Left renal pelvis (tissue), 4 donors: Measurements from ENCODE around the gene PFKFB3. TPM values are rescaled to one million over a fixed set of nuclear protein-coding genes. Genes with fewer than 3 reads are reported as not detected.
"Not testable (repeated sequence)": the region's sequence is repeated elsewhere in the genome, so short reads cannot be mapped to it uniquely, and the experiment has no call there.

Experiments
- DNase-seq, 4 donors: peaks; one replicate each; pipeline ENCODE4 v3.0.0-alpha.2; 2013; ENCODE audit warnings: low read depth in 4 of 4, low spot score in 3 of 4
- polyA plus RNA-seq, 4 donors: library from polyadenylated mRNA; unstranded; fragments of 120-200 nt; gene quantifications; one replicate each; pipeline ENCODE4 v1.2.1, GENCODE V29; 2013; ENCODE audit not compliant: insufficient read length in 4 of 4

PFKFB3 gene
- polyA plus RNA-seq, 4 donors = 20.0 to 45.8 (median 33.6) TPM

GRCh38 chr10:6177880-6178281 lies 24.9 kb upstream of the PFKFB3 start:
- DNase-seq = no peak

DNA sequence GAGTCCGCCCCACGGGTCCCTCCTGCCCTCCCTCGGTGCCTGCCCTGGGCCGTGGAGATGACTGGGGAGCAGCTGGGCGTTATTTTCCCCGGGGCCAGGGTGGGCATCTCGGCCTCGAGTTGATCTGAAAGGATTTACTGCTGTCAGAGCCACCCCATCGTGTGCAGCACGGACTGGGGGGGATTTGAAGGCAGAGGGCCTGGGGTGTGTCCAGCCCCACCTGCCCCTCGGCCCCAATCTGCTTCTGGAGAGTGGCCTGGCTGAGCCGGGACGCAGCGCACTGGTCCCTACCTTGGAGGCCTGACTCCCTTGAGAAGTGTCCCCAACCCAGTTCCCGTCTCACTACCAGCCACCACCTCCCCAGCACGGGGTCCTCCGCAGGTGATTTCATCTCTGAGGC lies 24.2 kb upstream of the PFKFB3 start:
- DNase-seq = no peak

DNA sequence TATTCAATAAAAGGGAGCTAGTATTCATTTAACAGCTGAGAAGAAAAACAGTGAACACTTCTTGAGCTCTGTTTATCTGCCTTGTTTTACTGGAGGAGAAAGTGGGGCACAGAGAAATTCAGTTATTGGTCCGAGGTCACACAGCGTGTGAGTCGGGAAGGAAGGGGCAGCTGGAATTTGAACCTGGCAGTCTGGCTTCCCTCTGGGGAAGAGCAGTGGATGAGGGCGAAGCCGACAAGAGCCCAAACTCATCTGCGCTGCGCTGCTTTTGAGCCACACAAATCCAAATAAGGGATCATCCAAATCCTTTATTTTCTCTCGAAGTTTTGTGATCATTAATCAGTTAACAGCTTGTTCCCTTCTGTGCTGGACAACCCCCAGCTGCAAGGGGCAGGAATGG lies 23.7 kb upstream of the PFKFB3 start:
- DNase-seq = no peak

GRCh38 chr10:6180480-6181110 lies 22.1 kb upstream of the PFKFB3 start:
- DNase-seq = no peak

- no peak for DNase-seq
Measured at GRCh38 chr10:6181249-6181648, 21.5 kb upstream of the PFKFB3 start.

DNA sequence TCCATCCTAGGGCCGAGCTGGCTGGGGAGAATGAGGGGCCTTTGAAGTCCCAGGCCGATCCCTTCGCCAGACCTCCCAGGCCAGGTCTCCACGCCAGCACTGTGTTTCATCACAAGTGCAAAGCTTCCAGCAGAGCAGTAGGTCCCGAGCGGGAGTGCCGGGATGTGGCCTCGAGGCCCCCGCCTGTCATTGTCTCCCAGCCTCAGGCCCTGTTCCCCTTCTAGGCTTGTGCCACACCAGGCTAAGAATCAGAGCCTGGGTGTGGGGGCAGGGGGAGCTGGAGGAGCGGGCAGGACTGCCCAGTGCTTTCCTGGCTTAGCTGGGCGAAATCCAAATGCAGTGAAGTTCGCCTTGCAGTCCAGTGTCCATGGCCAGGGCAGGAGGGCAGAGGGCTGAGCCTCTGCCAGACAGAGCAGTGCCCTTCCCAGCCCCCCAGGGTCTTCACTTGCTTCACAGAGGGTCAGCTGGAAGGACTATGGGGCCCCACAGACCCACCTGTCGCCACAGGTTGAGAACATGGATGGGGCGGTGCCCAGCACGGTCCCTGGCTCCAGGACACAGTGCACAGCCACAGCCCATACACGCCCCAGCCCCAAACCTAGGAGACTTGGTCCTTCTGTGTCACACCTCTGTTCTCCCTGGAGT lies 20.2 kb upstream of the PFKFB3 start:
- DNase-seq = no peak

- no peak for DNase-seq
Measured at GRCh38 chr10:6185039-6185716, 17.6 kb upstream of the PFKFB3 start.

DNA sequence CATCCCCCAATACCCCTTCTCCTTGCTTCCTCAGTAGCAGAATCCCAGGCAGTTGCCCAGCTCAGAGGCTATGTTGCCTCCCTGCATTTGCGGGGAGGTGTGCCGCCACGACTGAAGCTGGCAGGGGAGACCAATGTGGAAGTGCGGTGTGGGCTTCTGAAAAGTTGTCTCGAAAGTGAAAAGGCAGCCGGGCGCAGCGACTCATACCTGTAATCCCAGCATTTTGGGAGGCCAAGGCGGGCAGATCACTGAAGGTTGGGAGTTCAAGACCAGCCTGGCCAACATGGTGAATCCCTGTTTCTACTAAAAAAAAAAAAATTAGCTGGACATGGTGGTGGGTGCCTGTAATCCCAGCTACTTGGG lies 15.9 kb upstream of the PFKFB3 start:
- no peak for DNase-seq

- no peak for DNase-seq
Measured at GRCh38 chr10:6187278-6187677, 15.5 kb upstream of the PFKFB3 start.

- DNase-seq = not testable (repeated sequence)
Measured at GRCh38 chr10:6190033-6190432, 12.7 kb upstream of the PFKFB3 start.

DNA sequence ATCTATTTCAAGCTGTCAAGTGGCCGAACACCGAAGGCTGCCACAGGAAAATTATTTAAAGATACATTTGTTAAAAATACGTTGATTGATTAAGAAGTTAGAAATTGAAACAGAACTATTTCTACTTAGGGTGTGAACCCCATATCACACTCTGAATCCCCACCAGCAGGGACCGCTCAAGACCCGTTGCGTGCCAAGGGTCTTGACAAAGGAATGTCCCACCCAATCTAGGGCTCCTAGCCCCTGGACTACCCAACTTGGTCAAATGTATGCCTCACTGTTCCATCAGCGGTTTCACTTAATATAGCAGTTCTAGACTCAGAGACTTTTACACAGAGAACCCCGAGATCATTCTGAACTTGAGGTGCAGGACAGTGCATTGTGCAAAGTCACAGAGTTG lies 11.6 kb upstream of the PFKFB3 start:
- no peak for DNase-seq

DNA sequence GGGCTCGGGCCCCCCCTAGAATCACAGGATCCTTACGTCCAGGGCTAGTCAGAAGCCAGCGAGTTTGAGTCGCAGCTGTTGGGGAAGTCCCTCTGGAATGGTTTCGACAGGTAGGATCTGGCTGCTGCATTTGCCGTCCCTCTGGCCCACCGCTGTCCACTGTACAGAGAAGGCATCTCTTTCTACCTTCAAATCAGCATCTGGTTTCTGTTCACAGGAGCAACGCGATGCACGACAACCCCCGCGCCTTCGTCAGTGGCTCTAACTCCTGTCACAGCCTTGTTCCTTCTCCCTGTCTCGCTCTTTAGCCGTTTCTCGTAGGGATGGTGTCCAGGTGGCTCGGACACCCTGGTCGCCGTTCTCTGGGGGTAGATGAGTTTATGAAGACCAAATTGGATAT lies 11.2 kb upstream of the PFKFB3 start:
- DNase-seq = no peak

DNA sequence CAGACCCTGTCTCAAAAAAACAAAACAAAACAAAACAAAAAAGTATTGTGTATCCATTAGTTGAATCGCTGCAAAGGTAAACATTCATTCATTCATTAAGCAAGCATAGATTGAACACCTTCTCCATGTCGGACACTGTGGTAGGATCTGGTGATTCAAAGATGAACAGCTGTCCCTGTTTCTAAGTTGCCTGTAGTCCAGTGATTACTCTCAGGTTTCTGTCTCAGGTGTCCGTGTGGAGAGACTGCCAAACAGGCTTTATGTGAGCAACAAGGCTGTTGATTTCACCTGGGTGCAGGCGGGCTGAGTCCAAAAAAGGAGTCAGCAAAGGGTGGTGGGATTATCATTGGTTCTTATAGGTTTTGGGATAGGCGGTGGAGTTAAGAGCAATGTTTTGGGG lies 9.4 kb upstream of the PFKFB3 start:
- DNase-seq = not testable (repeated sequence)

DNA sequence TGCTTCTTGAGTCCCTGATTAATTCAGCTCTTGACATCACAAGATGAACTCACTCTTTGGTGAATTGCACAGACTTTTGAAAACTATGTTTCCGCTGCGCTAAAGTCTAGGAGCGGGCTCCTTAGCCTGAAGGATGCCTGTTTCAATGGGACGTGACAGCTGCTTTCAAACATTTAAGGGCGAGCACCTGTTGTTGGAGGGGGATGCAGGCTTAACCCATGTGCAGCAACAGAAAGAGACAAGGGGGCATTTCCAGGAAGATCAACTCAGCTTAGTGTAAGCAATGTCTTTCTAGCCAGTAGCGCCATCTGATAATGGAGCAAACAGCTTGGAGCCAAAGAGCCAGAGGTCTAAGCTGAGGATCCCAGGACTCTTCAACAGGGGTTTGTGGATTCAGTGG lies 8.4 kb upstream of the PFKFB3 start:
- DNase-seq = no peak

DNA sequence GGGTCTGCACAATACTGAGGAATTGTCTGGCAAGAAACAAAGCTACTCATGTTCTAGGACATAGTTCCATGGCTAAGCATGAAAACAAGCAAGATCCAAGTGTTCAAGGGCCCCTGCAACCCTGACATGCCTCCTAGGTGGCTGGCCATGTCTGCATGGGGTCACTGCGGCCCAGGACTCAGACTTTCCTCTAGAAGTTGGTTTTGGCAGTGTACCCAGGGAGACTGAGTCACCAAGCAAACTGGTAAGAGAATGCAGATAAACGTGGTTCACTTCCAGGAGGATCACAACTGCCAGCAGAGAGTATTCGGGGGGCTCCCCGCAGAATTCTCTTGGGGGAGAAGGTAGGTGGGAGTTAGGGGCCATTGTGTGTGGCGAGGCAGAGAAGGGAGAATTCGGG lies 7.4 kb upstream of the PFKFB3 start:
- no peak for DNase-seq

DNA sequence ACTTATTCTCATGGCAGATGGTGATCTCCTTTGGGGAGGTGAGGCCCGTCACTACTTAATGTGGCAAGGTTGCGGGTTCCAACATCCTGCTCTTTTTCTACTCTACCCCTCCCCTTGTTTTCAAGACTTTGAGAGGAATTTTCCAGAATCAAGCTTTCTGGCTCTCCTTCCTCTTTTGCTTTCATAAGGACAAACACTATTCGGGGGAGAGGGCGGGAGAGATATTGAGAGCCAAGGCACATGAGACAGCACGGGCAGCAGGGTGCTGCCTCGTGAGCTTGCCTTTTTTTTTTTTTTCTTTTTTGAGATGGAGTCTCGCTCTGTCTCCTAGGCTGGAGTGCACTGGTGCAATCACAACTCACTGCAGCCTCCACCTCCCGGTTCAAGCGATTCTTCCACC lies 6.9 kb upstream of the PFKFB3 start:
- DNase-seq = no peak

GRCh38 chr10:6196524-6196923 lies 6.2 kb upstream of the PFKFB3 start:
- not testable (repeated sequence) for DNase-seq

GRCh38 chr10:6197321-6197720 lies 5.4 kb upstream of the PFKFB3 start:
- no peak for DNase-seq

- DNase-seq = no peak
Measured at GRCh38 chr10:6198171-6198570, 4.6 kb upstream of the PFKFB3 start.

- DNase-seq = no peak
Measured at GRCh38 chr10:6199131-6199733, 3.5 kb upstream of the PFKFB3 start.

- no peak for DNase-seq
Measured at GRCh38 chr10:6200440-6200733, 2.3 kb upstream of the PFKFB3 start.
